ENCODE results near the gene NEURL1.
"Not testable (repeated sequence)": the region's sequence is repeated elsewhere in the genome, so short reads cannot be mapped to it uniquely, and the experiment has no call there.

Gene NEURL1

DNA sequence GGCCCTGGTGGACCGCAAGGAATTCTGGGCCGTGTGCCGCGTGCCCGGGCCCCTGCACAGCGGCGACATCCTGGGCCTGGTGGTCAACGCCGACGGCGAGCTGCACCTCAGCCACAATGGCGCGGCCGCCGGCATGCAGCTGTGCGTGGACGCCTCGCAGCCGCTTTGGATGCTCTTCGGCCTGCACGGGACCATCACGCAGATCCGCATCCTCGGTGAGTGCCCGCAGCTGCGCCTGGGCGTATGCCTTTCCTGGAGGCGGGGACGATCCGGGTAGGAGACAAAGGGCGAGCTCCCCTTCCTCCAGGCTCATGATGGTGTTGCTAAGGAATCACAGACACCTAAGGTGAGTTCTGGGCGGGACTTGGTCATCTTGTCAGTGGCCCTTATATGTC, 91.5 kb downstream of the NEURL1 start:
- DNase-seq (ENCODE audit: low read depth) = no peak

DNA sequence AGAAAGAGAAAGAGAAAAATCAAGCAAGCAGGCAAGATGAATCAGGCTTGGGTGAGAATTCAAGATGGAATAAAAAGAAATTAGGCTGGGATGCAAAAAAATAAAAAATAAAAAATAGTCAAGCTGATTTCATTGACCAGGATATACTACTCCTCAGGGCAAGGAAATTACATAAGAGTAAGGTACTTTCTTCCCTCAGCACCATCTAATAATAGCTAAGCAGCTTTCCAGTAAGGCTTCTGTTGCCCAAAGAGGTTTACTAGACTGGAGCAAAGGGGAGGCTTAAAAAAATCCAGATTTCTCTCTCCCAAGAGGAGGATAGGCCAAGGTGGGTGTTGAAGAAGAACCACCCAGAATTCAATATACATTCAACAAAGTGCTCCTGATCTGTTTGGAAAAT, 93.6 kb downstream of the NEURL1 start:
- DNase-seq (ENCODE audit: low read depth) = no peak

GRCh38 chr10:103589074-103589630, 95.6 kb downstream of the NEURL1 start:
- no peak for DNase-seq (ENCODE audit: low read depth)

DNA sequence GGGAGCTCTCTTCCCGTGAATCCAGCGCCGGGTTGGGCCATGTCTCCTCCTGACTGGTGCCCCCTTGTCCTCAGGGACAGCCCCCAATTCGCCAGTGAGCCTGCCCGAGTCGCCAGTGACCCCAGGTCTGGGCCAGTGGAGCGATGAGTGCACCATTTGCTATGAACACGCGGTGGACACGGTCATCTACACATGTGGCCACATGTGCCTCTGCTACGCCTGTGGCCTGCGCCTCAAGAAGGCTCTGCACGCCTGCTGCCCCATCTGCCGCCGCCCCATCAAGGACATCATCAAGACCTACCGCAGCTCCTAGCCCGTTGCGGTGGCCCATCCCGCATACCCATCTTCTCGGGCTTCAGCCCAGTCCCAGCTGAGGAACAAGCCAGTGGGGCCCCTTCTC, 96.6 kb downstream of the NEURL1 start:
- no peak for DNase-seq (ENCODE audit: low read depth)

DNA sequence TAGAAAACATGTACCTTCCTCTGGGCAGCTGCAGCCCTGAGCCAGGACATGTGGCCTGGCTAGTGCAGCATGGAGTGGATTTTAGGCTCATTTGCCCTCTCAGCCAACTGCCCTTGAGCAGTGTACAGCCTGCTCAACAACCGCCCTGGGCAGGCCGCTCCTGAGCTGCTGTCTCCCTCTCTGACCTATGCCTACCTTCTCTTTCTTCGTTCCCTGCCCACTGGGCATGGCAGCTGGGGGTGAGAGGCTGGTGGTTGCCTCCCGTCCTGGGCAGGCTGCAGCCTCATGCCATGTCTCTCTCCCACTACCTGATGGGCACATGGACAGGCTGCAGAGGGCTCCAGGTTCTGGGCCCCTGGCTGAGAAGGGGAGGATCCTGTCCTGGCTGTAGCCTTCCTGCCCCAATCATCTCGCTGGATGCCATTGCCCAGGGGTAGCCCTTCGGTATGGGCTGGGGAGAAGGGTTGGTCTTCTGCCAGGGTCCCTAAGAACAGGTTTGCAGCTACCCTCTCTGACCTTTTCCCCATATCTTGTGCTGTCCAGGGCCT, 97.3 kb downstream of the NEURL1 start:
- no peak for DNase-seq (ENCODE audit: low read depth)

DNA sequence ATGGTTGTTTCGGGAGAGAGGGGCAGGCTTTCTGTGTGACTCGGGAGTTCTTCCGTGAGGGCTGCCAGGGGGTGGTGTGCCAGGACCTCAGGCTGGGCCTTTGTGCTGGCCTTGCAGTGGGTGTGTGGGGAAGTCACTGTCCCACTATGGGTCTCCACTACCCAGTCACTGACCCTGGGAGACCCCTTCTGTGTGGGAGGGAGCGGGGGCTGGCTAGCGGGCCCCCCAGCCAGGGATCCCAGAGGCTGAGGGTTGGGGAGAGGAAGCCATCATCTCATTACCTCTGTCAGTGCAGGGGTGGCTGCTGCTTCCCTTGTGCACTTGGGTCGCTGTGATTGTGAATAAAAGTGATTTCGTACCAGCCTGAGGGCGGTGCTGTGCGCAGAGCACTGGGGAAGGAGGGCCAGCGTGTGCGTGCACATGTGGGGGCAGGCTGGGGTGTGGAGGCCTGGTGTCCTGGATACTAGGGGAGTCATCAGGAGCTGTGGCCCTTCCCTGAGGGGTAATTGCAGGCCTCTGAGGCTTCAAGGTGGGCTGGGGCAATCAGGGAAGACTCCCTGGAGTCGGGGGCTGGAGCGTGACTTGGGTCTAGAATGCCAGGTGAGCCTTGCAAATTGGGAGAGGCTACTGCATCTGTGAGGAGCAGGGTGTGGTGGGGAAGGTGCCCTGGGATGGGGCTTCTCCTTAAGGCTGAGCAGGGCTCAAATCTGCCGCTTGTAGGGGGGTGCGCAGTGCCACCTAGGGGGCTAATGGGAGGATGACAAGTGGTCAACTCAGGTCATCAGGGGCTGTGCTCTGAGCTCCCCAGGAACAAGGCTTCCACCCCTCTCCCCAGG, 98.9 kb downstream of the NEURL1 start:
- DNase-seq (ENCODE audit: low read depth) = no peak

GRCh38 chr10:103593022-103593570, 99.6 kb downstream of the NEURL1 start:
- DNase-seq (ENCODE audit: low read depth) = no peak

DNA sequence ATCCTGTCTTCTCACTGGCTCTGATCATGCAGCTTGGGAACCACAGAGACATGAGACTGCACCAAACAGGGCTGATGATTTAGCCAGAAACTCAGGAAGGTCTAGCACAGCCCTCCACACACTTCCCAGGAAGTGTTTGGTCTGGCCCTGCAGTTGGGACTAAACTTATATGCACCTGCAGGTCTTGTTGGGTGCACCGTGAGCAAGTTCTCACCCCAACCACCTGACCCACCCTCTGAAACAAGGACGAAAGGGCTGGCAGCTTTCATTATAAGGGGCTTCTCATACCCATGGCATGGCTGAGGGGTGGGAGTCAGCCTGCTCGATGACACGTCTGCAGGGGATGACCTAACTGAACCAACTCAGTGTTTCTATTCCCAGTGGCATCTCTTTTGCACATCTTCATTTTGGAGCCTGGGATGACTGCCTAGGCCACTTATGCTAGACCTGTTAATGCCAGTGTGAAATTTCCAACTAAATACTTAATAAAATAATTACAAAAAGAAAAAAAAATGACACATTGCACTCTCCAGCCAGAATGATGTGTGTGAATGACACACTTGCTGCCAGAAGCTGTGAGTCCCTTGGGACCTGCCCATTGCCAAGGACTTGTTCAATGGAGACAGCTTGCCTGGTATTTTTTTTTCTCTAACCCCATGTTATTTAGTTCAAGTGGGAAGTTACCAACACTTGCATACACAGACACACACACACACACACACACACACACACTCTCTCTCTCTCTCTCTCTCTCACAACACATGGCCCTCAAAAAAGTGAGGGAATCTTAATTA, 102.6 kb downstream of the NEURL1 start:
- DNase-seq (ENCODE audit: low read depth) = no peak

DNA sequence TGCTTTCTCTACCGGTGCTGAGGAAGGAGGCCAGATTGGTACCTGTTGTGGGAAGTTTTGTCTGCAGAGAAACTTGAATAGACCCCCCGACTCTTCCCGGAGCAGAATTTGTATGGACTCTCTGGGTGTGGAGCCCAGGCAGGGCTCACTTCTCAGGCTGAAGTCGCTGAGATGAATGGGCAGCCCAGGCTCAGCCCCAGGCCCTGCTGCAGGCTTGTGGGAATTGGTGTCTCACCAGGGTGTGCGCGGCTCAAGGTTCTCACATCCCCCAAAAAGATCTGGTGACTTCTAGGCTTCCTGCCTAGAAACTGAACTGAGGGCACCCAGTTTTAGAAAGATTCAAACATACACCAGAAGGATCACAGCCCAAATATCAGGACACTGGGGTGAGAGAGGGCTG, 103.5 kb downstream of the NEURL1 start:
- no peak for DNase-seq (ENCODE audit: low read depth)

DNA sequence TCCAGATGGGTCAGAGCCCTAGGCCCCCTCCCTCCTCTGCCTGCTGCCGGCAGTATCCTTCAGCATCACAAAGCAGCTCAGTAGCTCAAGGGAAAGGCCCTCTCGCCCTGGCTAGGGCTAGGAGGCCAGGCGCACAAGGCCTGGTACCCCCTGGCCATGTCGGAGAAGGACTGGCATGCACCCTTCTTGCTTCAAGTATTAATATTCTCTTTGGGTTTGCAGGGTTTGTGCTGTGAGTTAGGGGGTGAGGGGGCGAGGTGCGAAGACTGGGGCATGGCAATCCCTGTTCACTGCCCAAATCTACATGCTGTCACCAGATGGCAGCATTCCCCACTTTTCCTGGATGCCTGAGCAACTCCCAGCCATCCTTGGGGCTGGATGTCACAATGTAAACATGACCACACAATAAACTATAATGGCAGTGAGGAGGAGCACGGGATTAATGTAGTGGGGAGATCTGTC, 105.2 kb downstream of the NEURL1 start:
- peak; percentile 45 for DNase-seq (ENCODE audit: low read depth)

- no peak for DNase-seq (ENCODE audit: low read depth)
These were observed 105.7 kb downstream of the NEURL1 start for GRCh38 chr10:103599211-103599610.

DNA sequence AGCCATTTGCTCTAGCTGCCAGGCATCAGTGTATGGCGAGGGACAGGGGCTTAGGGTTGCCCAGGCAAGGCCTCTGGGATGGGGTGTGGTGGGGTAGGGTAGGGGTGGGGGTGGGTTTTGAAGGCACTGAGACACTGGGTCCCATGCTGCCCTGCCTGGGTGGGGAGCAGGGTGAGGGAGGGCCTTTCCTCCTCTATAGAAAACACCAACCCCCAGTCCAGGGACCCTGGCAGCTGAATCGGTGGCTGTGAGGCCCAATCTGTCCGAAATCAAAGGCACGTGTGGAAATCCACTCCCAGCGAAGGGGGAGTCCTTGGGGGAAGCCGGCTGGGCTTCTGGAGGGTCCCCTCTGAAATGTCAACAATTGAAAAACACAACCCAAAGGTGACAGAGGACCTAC, 106.4 kb downstream of the NEURL1 start:
- no peak for DNase-seq (ENCODE audit: low read depth)

DNA sequence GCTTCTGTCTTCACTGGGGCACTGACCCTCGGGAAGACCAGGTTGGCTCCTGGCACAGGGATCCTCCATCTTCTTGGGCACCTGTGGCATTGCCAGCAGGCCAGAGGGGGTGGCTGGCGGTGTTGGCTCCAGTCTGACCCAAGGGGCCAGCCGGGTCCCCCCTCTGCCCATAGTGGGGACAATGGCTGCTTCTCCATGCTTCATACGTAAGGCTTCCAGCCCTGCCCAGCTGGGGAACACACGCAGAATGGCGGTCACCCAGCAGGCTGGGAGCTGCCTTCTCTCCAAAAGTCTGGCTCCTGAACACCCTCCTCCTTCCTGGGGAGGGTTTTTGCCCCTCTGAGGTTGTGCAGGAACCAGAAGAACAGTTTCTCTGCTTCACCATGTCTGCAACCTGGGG, 106.8 kb downstream of the NEURL1 start:
- no peak for DNase-seq (ENCODE audit: low read depth)

DNA sequence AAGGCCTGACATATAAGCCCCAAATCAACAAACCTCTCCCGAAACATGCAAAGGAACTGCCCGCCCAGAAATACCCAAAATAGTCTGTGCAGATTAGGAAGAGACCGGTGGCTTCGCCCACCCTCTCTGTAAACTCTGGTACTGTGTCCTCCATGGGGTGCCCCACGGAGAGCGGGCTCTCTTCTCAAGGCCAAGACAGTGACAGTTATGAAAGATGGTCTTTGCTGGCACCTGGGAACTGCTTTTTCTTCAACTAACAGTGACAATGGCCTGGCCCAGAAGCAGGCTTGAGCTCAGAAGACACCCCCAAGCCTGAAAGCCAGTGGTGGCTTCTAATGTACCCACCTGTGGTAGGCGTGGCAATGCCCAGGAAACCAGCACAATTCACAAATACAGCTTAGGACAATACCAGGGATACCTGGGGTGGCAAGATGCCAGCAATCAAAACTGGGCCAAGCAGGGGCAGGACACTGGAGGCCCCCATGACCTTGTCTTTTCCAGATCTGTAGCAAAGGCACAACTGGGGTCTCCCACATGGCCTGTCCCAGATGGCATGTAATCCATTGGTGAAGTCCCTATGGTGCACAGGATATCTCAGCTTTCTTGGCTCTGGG, 107.6 kb downstream of the NEURL1 start:
- no peak for DNase-seq (ENCODE audit: low read depth)

- DNase-seq (ENCODE audit: low read depth) = no peak
These were observed 108.7 kb downstream of the NEURL1 start for GRCh38 chr10:103602028-103602851.

- DNase-seq (ENCODE audit: low read depth) = no peak
These were observed 109.3 kb downstream of the NEURL1 start for GRCh38 chr10:103602852-103603155.

DNA sequence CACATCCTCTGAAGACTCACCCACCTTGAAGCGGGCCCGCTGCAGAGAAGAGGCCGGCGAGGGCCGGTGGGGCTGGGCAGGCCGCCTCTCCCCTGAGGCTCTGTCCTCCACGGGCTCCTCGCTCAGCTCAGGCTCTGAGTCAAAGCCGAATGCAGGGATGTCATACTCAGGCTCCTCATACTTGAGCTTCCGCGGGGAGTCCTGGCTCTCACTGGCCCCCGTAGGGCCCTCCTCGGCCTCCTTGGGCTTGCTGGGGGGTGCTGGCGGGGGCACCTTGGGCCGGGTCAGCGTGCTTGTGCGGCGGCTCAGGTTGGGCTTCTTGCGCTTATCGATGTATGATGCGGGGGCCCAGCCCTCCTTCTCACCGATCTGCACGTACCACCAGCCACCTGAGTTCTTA, 109.9 kb downstream of the NEURL1 start:
- DNase-seq (ENCODE audit: low read depth) = no peak

- no peak for DNase-seq (ENCODE audit: low read depth)
These were observed 112.0 kb downstream of the NEURL1 start for GRCh38 chr10:103605359-103606096.

- not testable (repeated sequence) for DNase-seq (ENCODE audit: low read depth)
These were observed 112.6 kb downstream of the NEURL1 start for GRCh38 chr10:103606097-103606438.

DNA sequence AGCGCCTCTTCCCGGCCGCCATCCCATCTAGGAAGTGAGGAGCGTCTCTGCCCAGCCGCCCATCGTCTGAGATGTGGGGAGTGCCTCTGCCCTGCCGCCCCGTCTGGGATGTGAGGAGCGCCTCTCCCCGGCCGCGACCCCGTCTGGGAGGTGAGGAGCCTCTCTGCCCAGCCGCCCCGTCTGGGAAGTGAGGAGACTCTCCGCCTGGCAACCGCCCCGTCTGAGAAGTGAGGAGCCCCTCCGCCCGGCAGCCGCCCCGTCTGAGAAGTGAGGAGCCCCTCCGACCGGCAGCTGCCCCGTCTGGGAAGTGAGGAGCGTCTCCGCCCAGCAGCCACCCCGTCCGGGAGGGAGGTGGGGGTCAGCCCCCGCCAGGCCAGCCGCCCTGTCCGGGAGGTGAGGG, 113.5 kb downstream of the NEURL1 start:
- not testable (repeated sequence) for DNase-seq (ENCODE audit: low read depth)

- DNase-seq (ENCODE audit: low read depth) = not testable (repeated sequence)
These were observed 114.6 kb downstream of the NEURL1 start for GRCh38 chr10:103608056-103608455.

Data from HS-5 (cell line).